ENCODE results near the gene TUT1.
A peak's percentile ranks its signal among the peaks of the same experiment; 100 is the strongest.
"Not testable (repeated sequence)": the region's sequence is repeated elsewhere in the genome, so short reads cannot be mapped to it uniquely, and the experiment has no call there.

The TUT1 gene

DNA sequence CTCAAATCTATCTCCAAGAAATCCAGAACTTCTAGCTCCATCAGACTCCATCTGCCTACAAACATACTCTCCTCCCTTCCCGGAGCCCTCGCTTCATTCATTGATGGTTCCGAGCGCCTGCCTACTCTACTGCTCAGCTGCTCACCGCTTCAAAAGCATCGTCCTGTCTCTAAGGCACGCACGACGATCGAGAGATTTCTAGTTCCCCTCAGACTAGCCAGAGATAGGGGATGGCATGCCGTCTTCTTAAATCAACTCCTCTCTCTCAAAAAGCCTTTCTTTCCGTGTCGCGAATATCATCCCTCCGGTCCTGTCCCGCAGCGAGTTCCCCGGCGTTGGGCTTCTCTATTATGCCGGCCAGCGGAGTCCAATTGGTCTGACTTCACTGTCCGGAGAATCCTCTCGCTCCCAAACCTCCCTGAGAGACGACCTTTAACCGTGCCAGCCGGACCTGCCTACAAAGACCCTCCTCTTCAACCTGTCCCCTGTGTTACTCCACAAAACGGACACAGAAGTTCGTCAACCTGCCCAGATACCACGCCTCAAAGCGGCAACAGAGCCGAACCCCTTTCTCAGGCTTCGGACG, 18.2 kb downstream of the TUT1 start:
- peak; percentile 39 for DNase-seq
- H3K27ac Mint-ChIP-seq = peak overlapping the region; percentile 100
- TF ChIP-seq, protein P1, sequence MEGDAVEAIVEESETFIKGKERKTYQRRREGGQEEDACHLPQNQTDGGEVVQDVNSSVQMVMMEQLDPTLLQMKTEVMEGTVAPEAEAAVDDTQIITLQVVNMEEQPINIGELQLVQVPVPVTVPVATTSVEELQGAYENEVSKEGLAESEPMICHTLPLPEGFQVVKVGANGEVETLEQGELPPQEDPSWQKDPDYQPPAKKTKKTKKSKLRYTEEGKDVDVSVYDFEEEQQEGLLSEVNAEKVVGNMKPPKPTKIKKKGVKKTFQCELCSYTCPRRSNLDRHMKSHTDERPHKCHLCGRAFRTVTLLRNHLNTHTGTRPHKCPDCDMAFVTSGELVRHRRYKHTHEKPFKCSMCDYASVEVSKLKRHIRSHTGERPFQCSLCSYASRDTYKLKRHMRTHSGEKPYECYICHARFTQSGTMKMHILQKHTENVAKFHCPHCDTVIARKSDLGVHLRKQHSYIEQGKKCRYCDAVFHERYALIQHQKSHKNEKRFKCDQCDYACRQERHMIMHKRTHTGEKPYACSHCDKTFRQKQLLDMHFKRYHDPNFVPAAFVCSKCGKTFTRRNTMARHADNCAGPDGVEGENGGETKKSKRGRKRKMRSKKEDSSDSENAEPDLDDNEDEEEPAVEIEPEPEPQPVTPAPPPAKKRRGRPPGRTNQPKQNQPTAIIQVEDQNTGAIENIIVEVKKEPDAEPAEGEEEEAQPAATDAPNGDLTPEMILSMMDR (IDR thresholded peaks at IDR 0.05) = no peak
- H3K4me3 Mint-ChIP-seq = peak overlapping the region; percentile 100
- H3K36me3 Mint-ChIP-seq (ENCODE audit: low read depth) = peaks cover 67% of the 10 kb centered on the region
- no peaks in the 10 kb centered on the region for H3K9me3 Mint-ChIP-seq
- H3K4me1 Mint-ChIP-seq = peaks cover 46% of the 10 kb centered on the region
- H3K27me3 Mint-ChIP-seq (ENCODE audit: low read depth, poor library complexity) = no peaks in the 10 kb centered on the region

DNA sequence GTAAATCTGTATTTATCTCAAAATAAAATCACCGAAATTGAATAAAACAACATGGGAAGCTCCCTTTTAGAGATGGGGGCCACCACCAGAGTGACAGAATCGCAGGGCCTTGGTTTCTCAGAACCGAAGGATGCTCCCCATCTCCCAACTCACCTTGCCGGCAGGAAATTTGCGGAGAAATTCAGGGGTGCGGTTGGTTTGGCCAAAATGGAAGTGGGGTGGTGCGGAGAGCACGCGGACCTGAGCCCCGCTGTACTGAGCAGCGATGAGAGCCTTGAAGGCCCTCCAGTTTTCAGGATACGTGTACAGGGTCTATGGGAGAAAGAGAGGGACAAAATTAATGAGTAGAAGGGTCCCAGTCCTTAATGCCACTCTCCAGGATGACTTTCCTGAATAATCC, 18.9 kb downstream of the TUT1 start:
- Mint-ChIP-seq H3K9me3 (no peaks in the 10 kb centered on the region), H3K27ac (peak overlapping the region; percentile 44), H3K4me3 (peak overlapping the region; percentile 100), H3K4me1 (peaks cover 47% of the 10 kb centered on the region), H3K27me3 (ENCODE audit: low read depth, poor library complexity) (no peaks in the 10 kb centered on the region), H3K36me3 (ENCODE audit: low read depth) (peaks cover 68% of the 10 kb centered on the region)
- TF ChIP-seq, protein P1 (IDR thresholded peaks at IDR 0.05) = no peak
- no peak for DNase-seq

DNA sequence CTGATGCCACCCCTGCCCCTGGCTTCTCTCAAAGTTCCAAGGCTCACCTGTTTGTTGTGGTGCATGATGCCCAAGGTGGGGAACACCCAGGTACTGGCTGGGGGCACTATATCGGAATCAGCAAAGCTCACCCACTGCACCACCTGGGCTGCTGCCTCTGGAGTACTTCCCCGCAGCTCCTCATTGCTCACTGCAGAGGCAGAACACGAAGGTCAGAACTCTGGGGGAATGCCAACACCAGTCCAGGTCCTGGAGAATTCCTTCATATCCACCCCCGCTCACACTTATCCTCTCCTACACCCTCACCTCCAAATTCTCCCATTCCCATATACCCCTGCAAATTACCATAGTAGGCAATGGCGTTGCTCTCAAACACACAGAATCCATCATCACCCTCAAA, 19.8 kb downstream of the TUT1 start:
- Mint-ChIP-seq H3K4me3 (peak overlapping the region; percentile 100), H3K4me1 (peaks cover 56% of the 10 kb centered on the region), H3K36me3 (ENCODE audit: low read depth) (peaks cover 68% of the 10 kb centered on the region), H3K27ac (peak overlapping the region; percentile 58)
- H3K9me3 Mint-ChIP-seq; H3K27me3 Mint-ChIP-seq (ENCODE audit: low read depth, poor library complexity); DNase-seq: not testable (repeated sequence)

DNA sequence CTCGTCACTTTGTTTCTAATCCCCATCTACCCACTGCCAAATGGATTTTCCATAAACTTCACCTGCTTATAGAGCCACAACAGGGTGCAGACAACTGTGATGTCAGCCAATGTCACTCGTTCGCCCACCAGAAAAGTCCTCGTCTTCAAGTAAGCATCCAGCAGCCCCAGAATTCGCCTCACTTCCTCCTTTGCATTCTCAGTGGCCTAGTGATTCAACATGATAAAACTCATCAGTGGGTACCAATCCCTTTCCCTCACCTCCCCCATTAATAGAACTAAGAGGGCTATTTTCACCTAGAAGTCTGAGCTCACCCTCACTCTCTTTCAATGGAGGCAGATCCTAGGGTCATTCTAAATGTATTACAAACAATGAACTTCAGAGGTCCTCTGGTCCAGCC, 20.4 kb downstream of the TUT1 start:
- Mint-ChIP-seq H3K36me3 (ENCODE audit: low read depth) (peaks cover 72% of the 10 kb centered on the region), H3K4me3 (peak overlapping the region; percentile 100), H3K27ac (peak overlapping the region; percentile 58), H3K4me1 (peaks cover 57% of the 10 kb centered on the region)
- DNase-seq; H3K9me3 Mint-ChIP-seq; H3K27me3 Mint-ChIP-seq (ENCODE audit: low read depth, poor library complexity): not testable (repeated sequence)

DNA sequence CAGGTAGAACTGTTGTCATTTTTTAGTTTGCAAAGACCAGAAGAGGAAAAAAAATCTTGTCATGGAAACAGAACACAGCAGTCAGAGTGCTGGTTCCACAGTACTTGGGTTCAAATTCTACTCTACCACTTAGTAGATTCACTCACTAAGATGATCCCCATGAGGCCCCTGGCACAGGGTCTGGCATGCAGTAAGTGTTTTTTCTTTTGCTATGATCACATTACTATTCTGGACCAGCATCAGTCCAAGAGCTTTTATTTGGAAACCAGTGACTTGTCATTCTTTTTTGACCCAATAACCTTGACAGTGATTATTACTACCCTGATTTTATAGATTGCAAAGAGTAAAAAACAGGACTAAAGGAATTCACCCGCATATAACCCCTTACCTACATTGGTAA, 21.7 kb downstream of the TUT1 start:
- no peak for DNase-seq
- Mint-ChIP-seq H3K27ac (no peak overlapping the region), H3K4me1 (peaks cover 50% of the 10 kb centered on the region), H3K36me3 (ENCODE audit: low read depth) (peaks cover 84% of the 10 kb centered on the region), H3K9me3 (no peaks in the 10 kb centered on the region), H3K27me3 (ENCODE audit: low read depth, poor library complexity) (no peaks in the 10 kb centered on the region), H3K4me3 (no peak overlapping the region)
- TF ChIP-seq, protein P1 (IDR thresholded peaks at IDR 0.05) = no peak

DNA sequence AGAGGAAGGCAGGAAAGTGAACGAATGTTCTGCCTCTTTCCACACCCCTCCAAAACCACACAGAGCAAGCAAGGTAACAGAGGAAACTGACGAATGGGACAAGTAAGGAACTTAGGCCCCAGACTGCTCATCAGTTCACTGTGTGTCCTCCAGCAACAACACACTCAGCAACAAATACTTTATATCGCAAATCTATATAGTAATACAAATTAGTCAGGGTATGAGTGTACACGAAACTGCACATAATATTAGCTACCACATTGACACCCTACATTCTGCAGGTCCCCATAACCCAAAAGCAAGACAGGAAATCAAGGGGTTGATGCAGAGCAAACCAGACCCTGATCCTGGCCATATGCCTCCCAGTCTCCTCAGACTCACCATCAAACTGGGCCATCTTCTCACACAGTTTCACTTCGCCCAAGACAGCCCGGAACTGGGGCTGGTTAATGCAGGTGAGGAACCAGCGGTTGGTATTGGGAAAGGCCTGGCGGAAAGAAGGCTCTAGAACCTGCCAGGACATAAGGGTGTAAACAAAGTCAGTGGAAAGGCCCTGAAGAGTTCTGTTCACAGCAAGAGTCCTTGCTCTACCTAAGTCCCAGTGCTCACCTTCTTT, 24.2 kb downstream of the TUT1 start:
- Mint-ChIP-seq H3K36me3 (ENCODE audit: low read depth) (peaks cover 83% of the 10 kb centered on the region), H3K27ac (peak overlapping the region; percentile 85)
- TF ChIP-seq, protein P1 (IDR thresholded peaks at IDR 0.05) = no peak

DNA sequence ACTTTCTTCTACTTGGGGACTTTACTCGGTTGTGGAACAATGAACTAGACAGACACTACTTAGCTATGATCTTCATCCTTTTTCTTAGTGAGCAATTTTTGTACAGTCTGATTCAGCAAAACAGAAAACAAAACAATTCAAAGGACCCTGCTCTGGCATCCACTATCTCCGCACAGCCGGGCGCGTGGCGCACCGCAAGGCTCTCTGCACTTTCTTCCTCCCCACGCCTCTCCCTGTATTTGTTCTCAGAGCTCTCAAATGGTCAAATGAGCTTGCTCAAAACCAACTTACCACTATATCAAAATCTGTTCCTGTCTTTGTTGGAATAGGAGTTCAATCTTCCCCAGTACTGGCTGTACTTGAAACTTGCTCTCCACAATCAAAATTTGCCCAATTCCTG, 25.1 kb downstream of the TUT1 start:
- H3K4me3 Mint-ChIP-seq = no peak overlapping the region
- H3K27ac Mint-ChIP-seq = peak overlapping the region; percentile 88
- H3K27me3 Mint-ChIP-seq (ENCODE audit: low read depth, poor library complexity) = no peaks in the 10 kb centered on the region
- DNase-seq = no peak
- TF ChIP-seq, protein P1 (IDR thresholded peaks at IDR 0.05) = no peak
- peaks cover 82% of the 10 kb centered on the region for H3K36me3 Mint-ChIP-seq (ENCODE audit: low read depth)
- H3K9me3 Mint-ChIP-seq = no peaks in the 10 kb centered on the region
- peaks cover 42% of the 10 kb centered on the region for H3K4me1 Mint-ChIP-seq

More for the DNA sequence above, 24.2 kb downstream of the TUT1 start:
- DNase-seq = no peak
- no peaks in the 10 kb centered on the region for H3K27me3 Mint-ChIP-seq (ENCODE audit: low read depth, poor library complexity)
- no peaks in the 10 kb centered on the region for H3K9me3 Mint-ChIP-seq
- H3K4me3 Mint-ChIP-seq = peak overlapping the region; percentile 25
- peaks cover 43% of the 10 kb centered on the region for H3K4me1 Mint-ChIP-seq
